Hindlimb muscle (tissue), 1 donor: ENCODE data around the gene BDP1. TPM values are rescaled to one million over a fixed set of nuclear protein-coding genes. Genes with fewer than 3 reads are reported as not detected.
"Not testable (repeated sequence)": the region's sequence is repeated elsewhere in the genome, so short reads cannot be mapped to it uniquely, and the experiment has no call there.

Source experiments
- DNase-seq: peaks from one replicate; pipeline ENCODE4 v3.0.0-alpha.2; 2013
- polyA plus RNA-seq: library from polyadenylated mRNA; unstranded; fragments of 120-200 nt; gene quantifications from one replicate; pipeline ENCODE4 v1.2.1, GENCODE V29; 2013; ENCODE audit not compliant: insufficient read length

BDP1 gene
- polyA plus RNA-seq, 1 donor: 22.0 TPM

DNA sequence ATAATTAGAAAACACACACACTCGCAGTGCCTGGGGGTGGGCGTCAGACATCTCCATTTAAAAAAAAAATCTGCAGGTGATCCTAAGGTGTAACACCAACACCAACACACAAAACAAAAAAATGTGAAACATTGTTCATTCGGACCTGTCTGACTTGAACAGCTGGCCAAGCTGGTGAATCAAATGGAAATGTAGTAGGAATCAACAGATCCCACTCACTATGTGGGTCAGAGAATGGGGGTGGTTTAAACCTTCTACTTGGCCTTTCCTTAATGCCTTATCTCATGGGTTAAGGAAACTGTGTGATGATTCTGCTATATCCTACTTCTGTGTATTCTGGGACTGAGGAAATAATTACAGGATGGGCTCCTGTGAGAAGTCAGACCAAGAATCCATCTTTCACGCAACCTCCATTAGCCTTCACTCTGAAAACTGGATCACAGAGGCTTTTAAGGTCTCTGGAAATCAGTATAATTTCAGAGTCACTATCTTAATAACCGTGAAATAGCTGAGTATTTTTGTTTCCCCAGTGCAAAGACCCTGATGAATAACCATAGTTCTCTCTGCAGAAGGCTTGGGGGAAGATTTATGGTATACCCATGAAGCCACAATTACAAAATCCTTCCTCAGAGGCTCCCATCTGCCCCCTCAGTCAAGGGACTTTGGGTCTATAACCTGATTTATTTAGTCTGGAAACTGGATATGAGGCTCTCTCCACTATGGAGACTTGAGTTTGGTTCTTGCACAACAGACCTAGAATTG is 114.5 kb downstream of the BDP1 start:
- no peak for DNase-seq

GRCh38 chr5:71571811-71572210 is 116.4 kb downstream of the BDP1 start:
- DNase-seq: not testable (repeated sequence)

GRCh38 chr5:71573591-71573990 is 118.1 kb downstream of the BDP1 start:
- DNase-seq: no peak

- DNase-seq: not testable (repeated sequence)
Measured at GRCh38 chr5:71575588-71575987, 120.1 kb downstream of the BDP1 start.

- DNase-seq: no peak
Measured at GRCh38 chr5:71576241-71576640, 120.8 kb downstream of the BDP1 start.

- not testable (repeated sequence) for DNase-seq
Measured at GRCh38 chr5:71577839-71578238, 122.4 kb downstream of the BDP1 start.

- DNase-seq: no peak
Measured at GRCh38 chr5:71582945-71583584, 127.6 kb downstream of the BDP1 start.

DNA sequence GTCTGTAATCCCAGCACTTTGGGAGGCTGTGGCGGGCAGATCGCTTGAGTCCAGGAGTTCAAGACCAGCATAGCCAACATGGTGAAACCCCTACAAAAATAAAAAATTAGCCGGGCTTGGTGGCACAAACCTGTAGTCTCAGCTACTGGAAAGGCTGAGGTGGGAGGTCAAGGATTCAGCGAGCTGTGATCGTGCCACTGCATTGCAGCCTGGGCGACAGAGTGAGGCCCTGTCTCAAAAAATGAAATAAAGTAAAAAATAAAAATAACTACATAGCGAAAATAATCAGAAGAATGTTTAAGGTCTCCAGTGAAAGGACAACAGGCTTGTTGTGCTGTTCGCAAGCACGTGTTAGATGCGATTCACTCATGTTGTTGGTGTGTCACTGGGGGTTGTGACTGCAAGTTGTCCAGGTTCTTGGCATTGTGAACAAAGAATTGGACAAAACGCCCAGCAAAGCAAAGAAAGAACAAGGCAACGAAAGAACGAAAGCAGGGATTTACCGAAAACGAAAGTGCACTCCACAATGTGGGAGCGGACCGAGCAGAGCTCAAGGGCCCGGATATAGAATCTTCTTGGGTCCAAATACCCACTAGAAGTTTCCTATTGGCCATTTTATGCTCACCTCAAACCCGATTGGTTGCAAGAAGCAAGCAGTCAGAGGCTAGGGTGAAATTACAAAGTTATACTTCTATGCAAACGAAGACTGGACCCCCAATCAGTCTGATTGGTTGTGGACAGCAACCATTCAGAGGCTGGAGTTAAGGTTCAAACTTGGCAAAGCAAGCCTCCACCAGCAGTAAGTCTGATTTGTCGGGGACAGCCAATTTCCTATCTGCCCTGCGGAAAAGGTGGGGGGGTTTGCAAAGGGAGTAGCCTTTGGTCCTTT is 130.8 kb downstream of the BDP1 start:
- no peak for DNase-seq

DNA sequence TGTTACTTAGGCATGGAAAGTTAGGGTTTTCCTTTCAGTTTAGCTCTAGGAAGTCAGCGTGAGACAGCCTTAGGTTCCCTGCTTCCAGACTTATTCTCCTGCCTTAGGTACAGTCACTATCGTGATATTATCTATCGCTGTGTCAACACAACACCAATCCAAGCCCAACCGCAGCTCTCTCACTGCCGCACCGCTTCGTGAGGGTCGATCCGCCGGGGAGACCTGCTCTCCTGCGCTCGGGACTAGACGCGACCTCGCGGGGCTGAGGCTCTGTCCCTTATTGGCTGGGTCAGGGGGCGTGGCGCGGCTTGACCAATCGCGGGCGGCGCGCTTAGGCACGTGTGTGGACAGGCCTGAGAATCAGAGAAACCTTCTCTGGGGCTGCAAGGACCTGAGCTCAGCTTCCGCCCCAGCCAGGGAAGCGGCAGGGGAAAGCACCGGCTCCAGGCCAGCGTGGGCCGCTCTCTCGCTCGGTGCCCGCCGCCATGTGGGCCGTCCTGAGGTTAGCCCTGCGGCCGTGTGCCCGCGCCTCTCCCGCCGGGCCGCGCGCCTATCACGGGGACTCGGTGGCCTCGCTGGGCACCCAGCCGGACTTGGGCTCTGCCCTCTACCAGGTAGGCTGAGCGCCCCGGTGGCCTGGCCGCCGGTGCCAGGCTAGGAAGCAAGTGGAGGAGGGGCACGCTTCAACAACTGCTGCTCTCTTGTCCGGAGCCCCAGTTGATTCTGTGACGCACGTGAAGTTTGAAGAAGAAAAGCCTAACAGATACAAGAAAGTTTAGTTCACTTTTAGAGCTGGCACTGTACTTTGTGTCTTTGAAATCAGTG is 131.7 kb downstream of the BDP1 start, which contains the start of gene MCCC2:
Gene MCCC2, plus strand, starts transcription at position 400 of the 825 bp plus-strand sequence. Its CDS starts 86 bp downstream, at position 486.
- DNase-seq: peak; percentile 93

DNA sequence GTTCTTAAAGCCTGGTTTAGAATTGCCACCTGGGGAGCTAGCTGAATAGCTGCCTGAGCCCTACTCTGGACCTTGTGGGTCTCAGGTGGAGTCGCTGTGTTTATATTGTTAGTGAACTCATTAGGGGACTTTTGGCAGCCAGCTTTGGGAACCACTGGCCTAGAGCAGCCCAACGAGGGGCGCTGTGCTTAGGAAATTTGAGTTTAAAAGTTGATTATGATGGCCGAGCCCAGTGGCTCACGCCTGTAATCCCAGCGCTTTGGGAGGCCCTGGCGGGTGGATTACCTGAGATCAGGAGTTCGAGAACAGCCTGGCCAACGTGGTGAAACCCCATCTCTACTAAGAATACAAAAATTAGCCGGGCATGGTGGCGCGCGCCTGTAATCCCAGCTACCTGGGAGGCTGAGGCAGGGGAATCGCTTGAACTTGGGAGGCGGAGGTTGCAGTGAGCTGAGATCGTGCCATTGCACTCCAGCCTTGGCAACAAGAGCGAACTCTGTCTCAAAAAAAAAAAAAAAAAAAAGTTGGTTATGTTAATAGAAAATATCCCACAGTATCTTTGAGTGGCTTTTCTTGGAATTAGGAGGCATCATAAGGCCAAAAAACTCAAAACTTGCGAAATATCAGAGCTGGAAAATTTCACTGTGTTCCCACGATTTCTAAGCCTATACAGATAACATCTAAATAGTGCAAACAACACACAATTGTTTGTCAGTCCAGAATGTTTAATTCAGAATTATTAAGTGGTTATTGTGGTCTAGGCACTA is 132.5 kb downstream of the BDP1 start:
- DNase-seq: no peak

DNA sequence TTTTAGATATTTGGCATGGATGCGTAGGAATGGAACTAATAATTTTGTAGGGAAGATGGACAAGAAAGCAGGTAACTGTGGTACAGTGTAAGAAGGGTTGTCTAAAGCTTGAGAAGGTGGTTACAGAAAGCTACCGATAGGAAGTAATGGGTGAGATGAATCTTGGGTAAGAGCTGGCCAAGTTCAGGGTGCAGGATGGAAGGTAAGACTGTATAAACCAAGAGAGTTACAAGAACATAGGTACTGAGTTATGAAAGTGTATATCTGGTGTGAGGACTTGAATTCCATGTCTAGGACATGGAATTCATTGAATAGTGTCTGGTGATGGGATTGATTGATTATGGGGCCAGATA is 133.1 kb downstream of the BDP1 start:
- DNase-seq: no peak

DNA sequence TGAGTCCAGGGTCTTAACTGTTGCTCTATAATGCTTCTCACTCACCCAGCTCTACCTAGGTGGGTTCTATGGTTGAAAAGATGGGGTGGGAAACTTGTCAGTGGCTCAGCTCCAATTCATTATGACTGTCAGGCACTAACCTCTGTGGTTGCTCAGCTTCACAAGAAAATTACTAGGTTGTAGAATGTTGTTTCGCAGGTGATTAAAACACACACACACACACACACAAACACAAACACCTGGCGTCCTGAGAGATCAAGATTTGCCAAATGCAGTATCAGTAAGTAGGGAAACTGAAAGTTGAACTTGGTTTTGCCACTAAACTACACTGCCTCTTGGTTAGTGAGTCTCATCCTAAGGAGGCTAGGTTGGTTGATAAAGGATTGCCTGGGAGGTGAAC is 134.5 kb downstream of the BDP1 start:
- DNase-seq: no peak

- no peak for DNase-seq
Measured at GRCh38 chr5:71591100-71591499, 135.6 kb downstream of the BDP1 start.

DNA sequence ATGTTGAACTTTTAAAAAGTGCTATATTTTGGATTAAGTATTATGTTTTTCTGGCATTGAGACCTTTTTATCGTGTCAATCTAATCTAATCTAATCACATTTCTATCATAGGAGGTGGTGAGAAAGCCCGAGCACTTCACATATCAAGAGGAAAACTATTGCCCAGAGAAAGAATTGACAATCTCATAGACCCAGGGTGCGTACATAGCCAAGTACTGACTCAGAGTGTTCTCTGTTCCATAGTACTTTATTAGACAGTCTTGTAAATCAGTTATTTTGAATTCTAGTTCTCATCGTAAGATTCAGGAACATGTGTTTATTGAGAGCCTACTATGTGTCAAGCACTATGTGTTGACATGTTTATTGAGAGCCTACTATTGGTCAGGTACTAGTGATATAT is 140.7 kb downstream of the BDP1 start:
- no peak for DNase-seq

GRCh38 chr5:71597001-71597400 is 141.6 kb downstream of the BDP1 start:
- no peak for DNase-seq

DNA sequence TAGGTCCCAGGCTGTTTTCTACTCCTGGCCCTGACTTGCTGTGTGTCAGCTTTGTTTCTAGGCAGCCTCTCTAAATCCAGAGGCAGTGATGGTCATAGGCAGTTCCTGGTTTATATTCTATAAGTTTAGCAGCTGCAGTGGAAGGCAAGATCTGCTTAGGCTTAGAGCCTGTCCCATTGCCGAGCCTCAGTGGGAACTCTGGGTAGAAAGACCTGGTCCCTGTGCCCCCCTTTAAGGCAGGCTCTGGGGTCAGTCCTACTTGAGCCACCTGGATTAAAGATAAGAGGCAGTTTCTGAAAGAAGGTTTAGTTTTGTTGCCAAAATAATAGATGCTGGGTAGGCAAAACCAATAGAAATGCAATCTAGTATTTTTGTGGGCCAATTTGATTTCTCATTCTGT is 145.3 kb downstream of the BDP1 start:
- DNase-seq: no peak

DNA sequence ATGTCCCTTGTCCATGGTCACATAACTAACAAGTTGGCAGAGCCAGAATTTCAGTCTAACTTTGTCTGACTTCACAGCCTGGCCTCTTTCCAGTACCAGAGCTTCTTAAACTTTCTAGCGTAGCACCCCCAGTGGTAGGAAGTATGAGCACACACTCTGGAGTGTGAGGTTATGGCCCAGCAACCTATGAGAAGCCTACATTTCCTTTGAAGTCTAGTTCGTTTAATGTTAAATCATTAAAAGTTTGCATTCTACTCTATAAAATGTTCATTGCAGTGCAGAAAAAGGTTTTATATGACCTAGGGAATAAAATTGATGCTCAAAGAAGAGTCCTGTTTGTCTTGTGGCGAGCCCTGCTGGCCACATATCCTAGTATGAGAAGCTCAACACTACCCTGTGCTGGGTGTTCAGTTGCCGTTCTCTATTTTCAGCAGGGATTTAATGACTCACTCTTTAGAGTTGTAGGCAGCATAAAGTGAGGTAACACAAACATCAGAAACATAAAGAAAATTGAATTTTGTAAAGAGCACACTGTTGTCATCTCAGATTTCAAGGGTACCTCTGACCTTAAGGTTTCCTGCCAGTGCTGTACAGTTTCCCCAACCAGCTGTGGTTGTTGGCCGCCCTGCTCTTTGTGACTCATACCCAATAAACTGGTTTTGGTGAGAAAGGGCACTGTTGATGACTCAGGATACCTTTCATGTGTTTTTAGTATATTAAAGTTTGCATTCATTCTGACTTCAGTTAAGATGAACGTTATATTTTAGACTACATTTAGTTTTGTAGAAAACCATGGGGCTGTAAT is 146.0 kb downstream of the BDP1 start:
- peak; percentile 12 for DNase-seq

DNA sequence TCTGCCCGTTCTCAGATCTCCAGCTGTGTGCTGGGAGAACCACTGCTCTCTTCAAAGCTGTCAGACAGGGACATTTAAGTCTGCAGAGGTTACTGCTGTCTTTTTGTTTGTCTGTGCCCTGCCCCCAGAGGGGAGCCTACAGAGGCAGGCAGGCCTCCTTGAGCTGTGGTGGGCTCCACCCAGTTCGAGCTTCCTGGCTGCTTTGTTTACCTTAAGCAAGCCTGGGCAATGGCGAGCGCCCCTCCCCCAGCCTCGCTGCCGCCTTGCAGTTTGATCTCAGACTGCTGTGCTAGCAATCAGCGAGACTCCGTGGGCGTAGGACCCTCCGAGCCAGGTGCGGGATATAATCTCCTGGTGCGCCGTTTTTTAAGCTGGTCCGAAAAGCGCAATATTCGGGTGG is 154.5 kb downstream of the BDP1 start:
- DNase-seq: not testable (repeated sequence)

DNA sequence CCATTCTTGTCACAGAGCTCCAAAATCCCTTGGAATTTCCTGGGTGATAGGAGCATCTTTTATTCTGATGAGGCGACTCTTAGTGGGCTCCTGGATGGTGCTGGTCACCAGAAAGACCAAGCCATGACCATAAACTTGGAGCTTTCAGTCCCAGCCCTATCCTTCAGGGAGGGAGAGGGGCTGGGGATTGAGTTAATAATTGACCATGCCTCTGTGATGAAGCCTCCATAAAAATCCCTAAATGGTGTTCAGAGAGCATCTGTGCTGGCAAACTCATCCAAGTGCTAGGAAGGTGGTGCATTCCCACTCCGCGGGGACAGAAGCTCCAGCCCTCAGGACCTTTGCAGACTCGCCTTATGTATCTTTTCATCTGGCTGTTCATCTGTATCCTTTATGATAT is 160.4 kb downstream of the BDP1 start:
- DNase-seq: no peak
